ENCODE results near the gene RUNX1.

RUNX1 gene

DNA sequence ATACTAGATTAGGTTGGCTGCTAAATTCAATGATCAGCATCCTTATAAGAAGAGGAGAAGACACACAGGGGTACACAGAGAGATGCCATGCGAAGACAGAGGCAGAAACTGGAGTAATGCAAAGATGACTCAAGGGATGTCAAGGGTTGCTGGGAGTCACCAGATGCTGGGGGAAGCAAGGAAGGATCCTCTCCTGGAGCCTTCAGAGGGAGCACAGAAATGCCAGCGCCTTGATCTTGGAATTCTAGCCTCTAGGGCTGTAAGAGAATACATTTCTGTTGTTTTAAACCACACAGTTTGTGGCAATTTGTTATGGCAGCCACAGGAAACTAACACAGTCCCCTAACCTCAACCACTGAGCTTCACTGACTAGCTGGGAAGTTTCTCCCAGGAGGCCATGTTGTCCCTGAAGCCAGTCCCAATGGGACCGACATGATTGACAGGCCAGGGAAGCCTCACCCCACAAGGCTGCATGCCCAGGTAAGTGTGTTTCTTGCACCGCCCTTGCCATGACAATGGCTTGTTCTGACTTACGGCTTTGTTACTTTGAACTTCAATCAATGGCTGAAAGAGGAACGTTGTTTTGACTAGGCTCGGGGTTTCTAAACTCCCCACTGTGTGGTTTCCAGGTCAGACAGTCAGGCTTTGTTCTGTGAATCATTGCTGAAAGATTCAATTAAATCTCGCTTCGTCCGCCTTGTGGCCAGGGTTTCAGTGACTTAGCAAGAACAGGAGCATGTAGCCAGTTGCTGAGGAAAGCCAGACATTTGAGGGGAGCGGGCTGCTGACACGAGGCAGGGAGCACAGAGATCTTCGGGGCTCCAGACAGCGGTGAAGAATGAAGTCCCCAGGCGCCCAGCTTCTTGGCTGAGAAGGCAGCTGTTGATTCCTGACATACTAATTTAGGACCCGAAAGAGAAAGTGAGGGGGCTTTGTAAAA lies 62.3 kb downstream of the RUNX1 start:
- TF ChIP-seq ZFP3 (CRISPR knock-in tag; IDR thresholded peaks at IDR 0.05) (peak; percentile 42; the same call in 1 of the 2 replicates), ESRRG (CRISPR knock-in tag; IDR thresholded peaks at IDR 0.05) (no peak)
- TF ChIP-seq, protein P1, sequence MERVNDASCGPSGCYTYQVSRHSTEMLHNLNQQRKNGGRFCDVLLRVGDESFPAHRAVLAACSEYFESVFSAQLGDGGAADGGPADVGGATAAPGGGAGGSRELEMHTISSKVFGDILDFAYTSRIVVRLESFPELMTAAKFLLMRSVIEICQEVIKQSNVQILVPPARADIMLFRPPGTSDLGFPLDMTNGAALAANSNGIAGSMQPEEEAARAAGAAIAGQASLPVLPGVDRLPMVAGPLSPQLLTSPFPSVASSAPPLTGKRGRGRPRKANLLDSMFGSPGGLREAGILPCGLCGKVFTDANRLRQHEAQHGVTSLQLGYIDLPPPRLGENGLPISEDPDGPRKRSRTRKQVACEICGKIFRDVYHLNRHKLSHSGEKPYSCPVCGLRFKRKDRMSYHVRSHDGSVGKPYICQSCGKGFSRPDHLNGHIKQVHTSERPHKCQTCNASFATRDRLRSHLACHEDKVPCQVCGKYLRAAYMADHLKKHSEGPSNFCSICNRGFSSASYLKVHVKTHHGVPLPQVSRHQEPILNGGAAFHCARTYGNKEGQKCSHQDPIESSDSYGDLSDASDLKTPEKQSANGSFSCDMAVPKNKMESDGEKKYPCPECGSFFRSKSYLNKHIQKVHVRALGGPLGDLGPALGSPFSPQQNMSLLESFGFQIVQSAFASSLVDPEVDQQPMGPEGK (CRISPR knock-in tag; IDR thresholded peaks at IDR 0.05; ENCODE audit: borderline replicate concordance), result no peak
- peak; percentile 30; the same call in 2 of the 3 replicates for ATAC-seq

GRCh38 chr21:34984356-34985058 lies 64.6 kb downstream of the RUNX1 start:
- no peak for TF ChIP-seq RARB (CRISPR knock-in tag; IDR thresholded peaks at IDR 0.05)
- no peak for TF ChIP-seq ZNF8 (CRISPR knock-in tag; IDR thresholded peaks at IDR 0.05)
- no peak for TF ChIP-seq CSDC2 (CRISPR knock-in tag; IDR thresholded peaks at IDR 0.05)
- TF ChIP-seq ZFP3 (CRISPR knock-in tag; IDR thresholded peaks at IDR 0.05), result no peak
- TF ChIP-seq SNAI2 (CRISPR knock-in tag; IDR thresholded peaks at IDR 0.05), result no peak
- no peak for TF ChIP-seq POU6F1 (CRISPR knock-in tag; IDR thresholded peaks at IDR 0.05; ENCODE audit: borderline replicate concordance, low read depth)
- no peak for TF ChIP-seq ARNTL (CRISPR knock-in tag; IDR thresholded peaks at IDR 0.05; ENCODE audit: borderline replicate concordance, low read depth)
- TF ChIP-seq, protein P2, sequence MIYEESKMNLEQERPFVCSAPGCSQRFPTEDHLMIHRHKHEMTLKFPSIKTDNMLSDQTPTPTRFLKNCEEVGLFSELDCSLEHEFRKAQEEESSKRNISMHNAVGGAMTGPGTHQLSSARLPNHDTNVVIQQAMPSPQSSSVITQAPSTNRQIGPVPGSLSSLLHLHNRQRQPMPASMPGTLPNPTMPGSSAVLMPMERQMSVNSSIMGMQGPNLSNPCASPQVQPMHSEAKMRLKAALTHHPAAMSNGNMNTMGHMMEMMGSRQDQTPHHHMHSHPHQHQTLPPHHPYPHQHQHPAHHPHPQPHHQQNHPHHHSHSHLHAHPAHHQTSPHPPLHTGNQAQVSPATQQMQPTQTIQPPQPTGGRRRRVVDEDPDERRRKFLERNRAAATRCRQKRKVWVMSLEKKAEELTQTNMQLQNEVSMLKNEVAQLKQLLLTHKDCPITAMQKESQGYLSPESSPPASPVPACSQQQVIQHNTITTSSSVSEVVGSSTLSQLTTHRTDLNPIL (CRISPR knock-in tag; IDR thresholded peaks at IDR 0.05; ENCODE audit: low read depth), result no peak
- TF ChIP-seq OSR1 (CRISPR knock-in tag; IDR thresholded peaks at IDR 0.05), result no peak
- TF ChIP-seq, protein P1 (CRISPR knock-in tag; IDR thresholded peaks at IDR 0.05; ENCODE audit: borderline replicate concordance), result no peak
- no peak for TF ChIP-seq PPARA (CRISPR knock-in tag; IDR thresholded peaks at IDR 0.05; ENCODE audit: borderline replicate concordance)
- TF ChIP-seq ISL1 (CRISPR knock-in tag; IDR thresholded peaks at IDR 0.05), result no peak
- TF ChIP-seq ZNF565 (CRISPR knock-in tag; conservative IDR thresholded peaks at IDR 0.05; ENCODE audit: low read depth), result no peak
- no peak for TF ChIP-seq BACH2 (CRISPR knock-in tag; IDR thresholded peaks at IDR 0.05; ENCODE audit: borderline replicate concordance)
- TF ChIP-seq ZFP30 (CRISPR knock-in tag; IDR thresholded peaks at IDR 0.05), result no peak
- TF ChIP-seq ZNF70 (CRISPR knock-in tag; IDR thresholded peaks at IDR 0.05), result no peak
- no peak for TF ChIP-seq TSHZ2 (CRISPR knock-in tag; IDR thresholded peaks at IDR 0.05)
- no peak for TF ChIP-seq TOX (CRISPR knock-in tag; IDR thresholded peaks at IDR 0.05; ENCODE audit: borderline replicate concordance)
- no peak for TF ChIP-seq GLIS3 (CRISPR knock-in tag; IDR thresholded peaks at IDR 0.05)
- no peak for TF ChIP-seq ZC3H10 (CRISPR knock-in tag; IDR thresholded peaks at IDR 0.05)
- no peak for ATAC-seq

All from SK-N-SH treated with all-trans-retinoic acid at 6 μM for 48 hours (cell line).